HG03097 (cell line): ENCODE results near the gene GLTPD2.

Source experiments
- ATAC-seq: cut with Tn5 transposase; IDR thresholded peaks from one replicate; pipeline ENCODE4 v1.9.1; 2021; ENCODE audit not compliant: unreplicated experiment, low FRiP score

Gene GLTPD2

GRCh38 chr17:4838309-4838785, 49.6 kb downstream of the GLTPD2 start:
- ATAC-seq, result no peak

GRCh38 chr17:4839221-4839620, 50.5 kb downstream of the GLTPD2 start:
- no peak for ATAC-seq
